HG03039 (cell line): ENCODE data around the gene KCNIP1.
A peak's percentile ranks its signal among the peaks of the same experiment; 100 is the strongest.

Experiments
- ATAC-seq: cut with Tn5 transposase; IDR thresholded peaks from one replicate; pipeline ENCODE4 v1.9.1; 2021; ENCODE audit warnings: mild to moderate bottlenecking, moderate library complexity; ENCODE audit not compliant: unreplicated experiment

Gene KCNIP1

DNA sequence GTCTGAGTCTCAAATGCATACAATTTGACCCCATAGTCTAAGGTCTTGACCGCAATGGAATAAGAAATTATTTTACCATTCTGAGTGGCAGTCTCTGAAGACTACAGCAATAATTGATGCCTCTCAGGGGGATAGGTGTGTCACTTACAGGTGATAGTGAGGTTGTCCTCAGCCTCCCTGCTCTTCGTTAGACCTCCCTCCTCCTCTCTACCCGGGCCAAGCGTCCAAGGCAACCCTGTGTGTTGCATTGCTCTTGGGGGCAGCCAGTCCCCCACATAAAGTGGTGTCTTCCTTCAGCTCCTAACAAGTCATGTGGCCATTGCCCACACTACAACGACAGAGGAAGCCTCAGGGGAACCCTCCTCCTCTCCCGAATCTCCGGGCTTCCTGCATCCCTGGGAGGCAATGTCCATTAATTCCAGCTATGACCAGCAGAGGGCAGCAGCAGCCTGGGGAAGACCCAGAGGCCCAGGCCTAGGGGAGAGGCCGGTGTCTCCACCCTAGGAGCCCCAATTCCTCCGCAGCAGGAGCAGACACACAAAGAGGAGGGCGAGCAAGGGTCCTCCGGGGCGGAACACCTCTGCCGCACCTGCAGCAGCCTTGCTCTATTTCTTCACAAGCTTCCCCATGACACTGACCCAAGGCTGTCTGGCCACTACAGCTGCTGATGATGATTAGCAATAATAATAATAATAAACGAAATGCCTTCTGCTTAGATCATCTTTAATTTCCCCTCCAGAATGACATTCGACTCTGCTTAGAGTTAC lies 134.8 kb downstream of the KCNIP1 start:
- ATAC-seq, result peak; percentile 69

DNA sequence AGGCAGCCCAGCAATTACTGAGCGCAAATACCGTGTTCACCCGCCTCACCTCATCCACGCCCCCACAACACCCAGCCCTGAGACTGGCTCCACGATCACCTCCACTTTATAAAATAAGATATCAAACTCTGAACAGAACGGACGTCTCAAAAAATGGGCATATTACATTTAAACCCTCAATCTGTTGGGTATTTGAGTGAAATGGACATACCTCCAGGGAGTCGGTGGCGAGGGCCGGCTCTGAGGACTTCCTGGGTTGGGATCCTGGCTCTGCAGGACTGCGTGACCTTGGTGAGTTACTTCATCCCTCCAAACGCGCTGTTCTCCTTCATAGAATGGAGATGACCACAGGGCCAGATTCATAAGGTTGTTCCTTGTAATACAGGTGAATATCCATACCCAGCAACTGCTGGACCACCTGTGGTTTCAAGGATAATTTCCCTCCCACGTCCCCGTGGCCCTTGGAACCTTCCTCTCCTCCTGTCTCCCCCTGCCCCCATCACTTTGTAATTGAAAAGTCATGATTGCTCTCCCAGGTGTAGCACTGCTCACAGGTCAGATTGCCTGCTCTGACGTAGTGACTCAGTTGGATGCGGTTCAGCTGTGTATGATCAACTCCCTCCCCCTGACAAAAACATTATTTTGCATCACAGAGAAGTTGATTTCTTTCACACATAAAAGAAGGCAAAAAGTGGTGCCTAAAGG lies 135.6 kb downstream of the KCNIP1 start:
- ATAC-seq, result no peak

DNA sequence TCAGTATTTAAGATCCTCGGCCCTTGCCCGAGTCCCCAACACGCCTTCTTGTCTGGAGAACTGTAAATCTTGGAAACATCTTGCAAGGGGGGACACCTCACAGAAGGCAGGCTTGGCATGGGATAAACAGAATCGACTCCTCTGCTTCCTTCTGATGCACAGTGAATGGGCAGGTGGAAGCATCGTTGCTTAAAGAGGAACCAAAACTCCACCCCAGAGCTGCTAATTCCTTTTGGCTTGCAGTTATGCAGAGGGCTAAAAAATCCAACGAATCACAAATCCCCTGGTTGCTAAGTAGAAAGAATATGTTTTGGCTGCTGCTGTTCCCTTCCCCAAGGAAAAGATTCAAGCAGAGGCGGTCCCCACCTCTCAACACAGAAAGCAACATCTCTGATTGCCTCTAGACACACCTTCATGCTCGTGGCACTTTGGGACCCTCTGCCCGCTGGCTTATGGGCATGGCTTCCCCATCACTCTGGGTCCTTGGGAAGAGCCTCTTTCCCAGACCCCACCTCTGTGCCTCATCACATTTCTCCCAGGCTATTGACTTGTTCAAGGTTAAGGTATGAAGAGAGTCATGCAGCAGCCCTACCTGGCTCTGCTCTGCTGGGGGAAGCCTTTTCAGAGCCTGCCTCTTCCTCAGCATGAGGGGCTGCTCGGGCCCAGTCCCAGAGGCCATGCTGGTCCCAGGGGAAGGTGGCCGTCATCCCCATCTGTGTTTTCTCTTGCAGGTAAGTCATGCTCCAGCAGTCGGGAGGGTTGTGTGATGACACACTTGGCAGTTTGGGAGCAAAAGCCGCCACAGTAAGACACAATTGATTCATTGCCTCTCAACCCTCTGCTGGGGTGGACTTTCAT lies 137.1 kb downstream of the KCNIP1 start:
- no peak for ATAC-seq

DNA sequence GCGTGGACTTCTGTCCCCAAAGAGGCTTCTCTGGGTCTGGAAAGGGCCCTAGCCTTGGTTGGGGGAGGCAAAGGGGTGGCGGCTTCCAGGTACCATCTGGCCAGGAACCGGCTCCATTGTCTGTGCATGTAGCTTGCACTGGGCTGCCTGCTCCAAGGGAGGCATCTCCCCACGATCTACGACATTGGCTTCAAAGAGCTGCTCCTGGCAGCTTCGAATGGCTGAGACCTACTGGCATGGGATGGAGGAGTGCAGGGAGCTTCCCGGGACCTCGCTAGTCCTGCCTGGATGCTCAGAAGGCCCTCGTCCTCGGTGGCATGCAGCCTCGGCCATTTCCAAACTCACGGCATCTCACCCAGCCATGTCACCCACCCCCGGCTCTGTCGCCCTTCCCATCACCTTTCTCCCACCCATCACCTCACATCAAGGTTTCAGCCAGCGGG lies 137.8 kb downstream of the KCNIP1 start:
- ATAC-seq, result no peak

DNA sequence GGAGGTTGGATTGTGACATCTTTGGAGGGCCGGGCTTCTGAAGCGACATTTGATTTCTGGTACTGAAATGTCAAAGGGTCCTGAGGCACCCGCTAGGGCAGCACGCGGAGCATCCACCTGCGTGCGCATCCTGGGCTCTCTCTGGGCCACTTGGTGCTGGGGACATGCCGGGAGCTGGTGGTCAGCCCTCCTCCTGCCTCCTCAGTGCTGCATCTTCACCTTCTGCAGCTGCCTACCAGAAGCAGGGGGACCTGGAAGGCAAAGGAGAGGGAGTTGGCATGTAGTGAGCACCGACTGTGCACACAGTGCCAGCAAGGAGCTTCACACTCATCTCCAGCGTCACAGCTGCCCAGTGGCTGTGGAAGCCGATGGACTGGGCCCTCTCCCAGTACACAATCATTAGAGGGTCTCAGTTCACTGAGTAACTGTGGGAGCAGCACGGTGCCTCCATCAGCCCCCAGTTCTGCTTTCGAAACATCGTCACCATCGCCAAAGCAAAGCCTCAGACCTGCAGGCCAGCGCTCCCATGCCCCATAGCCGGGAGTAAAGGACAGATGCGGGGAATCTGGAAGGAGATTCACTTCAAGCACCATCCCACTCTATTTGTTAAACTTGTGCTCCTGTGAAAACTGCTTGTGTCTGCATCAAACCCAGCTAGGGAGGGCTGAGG lies 138.4 kb downstream of the KCNIP1 start:
- ATAC-seq, result no peak

DNA sequence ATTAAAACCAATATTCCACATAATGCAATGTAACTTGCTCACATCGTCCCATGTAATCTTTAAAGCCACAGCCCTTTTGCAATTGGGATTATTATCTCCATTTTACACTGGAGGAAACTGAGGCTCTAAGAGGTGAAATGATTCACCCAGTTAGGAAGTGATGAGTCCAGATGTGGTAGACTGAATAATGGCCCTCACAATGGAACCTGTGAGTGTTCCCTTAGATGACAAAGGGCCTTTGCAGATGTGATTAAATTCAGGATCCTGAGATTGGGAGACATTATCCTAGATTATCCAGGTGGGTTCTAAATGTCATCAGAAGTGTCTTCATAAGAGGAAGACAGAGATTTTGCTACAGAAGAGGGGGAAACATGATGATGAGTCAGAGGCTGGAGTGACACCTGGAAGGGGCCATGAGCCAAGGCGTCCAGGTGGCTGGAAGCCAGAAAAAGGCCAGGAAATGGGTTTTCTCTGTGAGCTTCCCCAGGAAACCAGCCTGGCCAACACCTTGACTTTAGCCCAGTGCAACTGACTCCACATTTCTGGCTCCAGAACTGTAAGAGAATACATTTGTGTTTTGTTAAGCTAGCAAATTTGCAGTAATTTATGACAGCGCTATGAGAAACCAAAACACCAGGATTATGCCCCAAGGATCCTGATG lies 139.1 kb downstream of the KCNIP1 start:
- ATAC-seq, result no peak

DNA sequence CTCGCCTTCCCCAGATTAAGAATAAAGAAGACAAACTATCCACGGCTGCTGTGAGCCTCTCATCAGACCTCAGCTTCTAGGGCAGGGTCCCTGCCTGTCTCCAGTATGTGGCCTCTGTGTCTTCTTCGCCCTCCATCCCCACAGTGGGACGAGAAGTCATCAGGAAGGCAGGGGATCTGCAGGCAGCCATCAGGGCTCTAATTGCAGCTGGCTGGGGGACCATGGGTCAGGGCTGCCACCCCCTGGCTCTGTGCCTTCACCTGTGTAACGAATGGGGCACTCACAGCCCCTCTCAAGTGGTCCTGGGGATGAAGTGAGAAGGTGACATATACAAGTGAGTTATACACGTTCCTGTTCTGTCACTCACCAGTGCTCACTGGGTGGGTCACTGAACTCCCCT lies 139.8 kb downstream of the KCNIP1 start:
- ATAC-seq, result no peak

DNA sequence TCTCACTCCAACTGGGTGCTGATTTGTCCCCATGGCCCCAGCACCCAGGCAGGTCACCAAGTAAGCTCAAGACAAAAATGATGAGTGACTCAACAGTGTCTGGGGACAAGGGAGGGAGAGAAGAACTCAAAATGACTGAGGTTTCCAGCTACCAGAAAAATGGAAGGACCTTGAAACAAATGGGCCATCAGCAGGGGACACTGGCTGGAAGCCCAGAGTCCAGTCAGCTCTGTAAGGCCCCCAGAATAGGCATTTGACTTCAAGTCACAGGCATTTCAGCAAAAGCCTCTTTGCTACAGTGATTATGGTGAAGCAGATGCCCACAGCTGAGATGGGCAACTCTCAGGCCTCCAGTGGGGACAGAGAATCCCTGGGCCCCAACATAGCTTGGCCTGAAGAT lies 140.7 kb downstream of the KCNIP1 start:
- no peak for ATAC-seq

DNA sequence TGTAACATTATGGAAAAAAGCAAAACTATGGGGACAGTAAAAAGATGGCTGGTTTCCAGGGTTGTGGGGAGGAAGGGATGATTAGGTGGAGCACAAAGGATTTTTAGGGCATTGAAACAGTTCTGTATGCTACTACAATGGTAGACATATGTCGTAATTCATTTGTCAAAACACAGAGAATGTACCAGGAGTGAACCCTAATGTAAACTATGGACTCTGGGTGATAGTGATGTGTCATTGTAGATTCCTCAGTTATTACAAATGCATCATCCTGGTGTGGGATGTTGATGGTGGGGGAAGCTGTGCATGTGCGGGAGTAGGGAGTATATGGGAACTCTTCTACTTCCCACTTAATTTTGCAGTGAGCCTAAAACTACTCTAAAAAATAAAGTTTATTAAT lies 144.7 kb downstream of the KCNIP1 start:
- ATAC-seq, result no peak

DNA sequence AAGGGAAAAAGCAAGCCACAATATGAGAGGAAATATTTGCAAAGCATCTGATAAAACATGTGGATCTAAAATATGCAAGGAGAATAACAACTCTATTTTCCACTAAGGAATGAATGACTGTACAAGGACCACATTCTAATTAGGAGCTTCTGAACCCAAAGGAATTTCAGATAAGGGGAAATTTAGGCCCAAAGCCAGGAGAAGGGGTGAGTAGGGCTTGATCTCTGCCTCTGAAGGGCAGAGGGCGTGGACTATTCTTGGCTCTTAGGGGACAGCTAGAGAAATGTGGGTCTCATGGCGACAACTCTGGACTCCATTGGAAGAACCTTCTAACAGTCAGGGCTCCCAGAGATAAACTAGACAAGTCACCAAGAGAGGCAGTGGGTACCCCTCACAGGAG lies 147.0 kb downstream of the KCNIP1 start:
- ATAC-seq, result no peak

DNA sequence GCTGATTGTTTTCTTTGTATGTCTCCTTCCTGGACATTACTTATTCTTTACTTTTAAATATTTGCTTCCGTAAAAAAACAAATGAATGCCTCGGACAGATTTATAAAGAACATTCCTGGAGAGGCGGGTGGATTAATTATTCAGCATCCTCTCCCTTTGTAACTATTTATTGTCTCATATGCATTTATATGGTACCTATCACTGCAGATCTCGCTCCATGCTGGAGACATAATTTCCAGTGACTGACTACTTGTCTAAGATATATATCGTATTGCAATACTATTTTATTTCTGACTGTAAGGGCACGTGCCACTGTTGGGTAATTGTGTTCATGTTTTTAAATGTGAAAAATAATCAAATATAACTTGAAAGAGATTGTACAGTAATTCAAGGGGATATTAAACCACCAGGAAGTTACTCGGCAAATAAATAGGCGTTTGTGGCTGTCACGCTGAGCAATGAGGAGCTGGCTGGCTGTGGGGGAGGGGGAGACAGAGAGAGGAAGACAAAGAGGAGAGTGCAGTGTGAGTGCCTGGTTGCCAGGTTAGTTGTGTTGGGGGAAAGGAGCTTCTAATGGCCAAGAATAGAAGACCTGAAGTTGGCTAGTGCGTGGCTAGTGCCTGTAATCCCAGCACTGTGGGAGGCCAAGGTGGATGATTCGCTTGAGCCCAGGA lies 147.9 kb downstream of the KCNIP1 start:
- no peak for ATAC-seq

DNA sequence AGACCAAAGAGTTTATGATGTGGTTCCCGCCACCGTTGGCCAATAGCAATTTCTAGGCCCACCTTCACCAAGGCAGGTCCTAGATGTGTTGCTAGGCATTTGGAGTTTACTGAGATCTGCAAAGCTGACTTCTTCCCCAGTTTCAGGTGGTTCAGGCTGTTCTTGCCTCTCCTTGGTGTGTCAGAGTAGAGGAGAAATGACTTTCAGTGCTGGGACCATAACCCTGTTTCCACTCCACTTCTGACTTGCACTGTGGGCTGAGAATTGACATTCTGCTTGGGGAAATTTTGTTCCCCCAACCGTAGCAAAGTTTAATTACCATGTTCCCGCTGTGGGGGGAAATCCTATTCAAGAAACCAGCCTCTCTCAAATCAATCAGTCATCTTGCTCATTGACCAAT lies 151.7 kb downstream of the KCNIP1 start:
- ATAC-seq, result no peak

DNA sequence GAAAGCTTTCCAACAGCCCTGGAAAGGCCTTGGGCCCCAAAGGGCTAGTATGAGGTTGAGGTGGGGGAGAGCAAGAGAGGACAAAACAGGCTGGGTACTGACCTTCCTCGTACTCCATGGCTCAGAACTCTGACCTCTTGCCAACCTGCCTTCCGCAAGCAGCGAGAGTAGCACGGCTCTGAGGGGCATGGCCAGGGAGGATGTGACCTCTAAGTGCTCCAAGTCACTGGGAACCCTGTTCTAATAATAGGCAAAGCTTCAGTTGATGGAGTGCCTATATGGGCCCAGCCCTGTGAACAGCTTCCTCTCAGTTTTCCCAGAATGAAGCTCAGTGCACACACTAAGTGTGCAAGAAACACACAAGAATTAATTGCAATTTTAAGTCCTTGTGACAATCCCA lies 152.1 kb downstream of the KCNIP1 start:
- ATAC-seq, result no peak

DNA sequence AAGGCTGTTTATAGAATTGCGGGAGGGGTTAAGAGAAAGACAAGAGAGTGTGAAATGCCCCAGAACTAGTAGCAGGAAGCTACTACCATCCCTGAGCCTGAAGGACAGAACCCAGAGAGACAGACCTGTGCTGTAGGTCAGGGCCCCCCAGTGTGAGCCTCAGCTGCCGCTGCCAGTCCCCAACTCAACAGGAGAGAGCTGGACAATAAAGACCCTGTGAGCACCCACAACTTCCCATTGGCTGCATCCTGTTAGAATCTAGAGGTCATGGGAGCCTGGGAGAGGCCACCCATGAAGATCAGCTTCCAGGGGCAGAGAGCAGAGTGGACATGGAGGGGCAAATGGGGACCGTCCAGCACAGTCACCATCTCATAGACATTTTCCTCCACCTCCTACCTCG lies 152.5 kb downstream of the KCNIP1 start:
- ATAC-seq, result no peak

DNA sequence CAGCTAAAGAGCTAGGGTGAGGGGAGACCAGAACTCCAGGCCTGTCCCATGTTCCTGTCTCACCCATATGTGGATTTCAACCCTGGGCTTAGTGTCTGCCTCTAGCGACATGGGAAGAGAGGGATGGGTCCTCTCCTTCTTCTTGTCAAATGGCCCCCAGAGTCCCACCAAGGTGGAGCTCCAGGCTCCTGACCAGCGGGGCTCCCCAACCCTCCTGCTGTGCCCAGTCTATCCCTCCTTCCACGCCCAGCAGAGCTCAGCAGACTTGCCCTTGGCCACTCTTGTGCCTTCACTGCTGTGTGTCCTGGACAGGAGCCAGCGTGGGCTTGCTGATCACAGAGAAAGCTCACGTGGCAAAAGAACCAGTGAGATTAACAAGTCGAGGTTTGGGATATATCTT lies 156.7 kb downstream of the KCNIP1 start:
- no peak for ATAC-seq

DNA sequence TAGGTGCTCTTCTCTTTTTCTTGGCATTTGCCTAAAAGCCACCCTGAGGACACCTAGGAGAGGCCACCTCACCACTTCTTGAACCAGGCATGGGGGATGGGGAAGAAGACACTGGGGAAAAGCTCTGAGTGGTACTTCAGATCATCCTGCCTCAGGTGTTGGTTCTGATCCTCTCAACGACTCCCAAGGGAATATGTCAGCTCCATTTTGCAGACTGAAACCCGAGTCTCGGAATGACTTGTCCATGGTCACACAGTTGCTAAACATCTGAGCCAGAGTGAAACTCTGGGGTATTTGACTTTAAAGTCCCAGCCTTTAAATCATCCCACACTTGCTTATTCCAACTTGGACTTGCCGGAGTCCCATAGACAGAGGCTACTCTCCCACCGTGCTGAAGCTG lies 159.1 kb downstream of the KCNIP1 start:
- ATAC-seq, result no peak

DNA sequence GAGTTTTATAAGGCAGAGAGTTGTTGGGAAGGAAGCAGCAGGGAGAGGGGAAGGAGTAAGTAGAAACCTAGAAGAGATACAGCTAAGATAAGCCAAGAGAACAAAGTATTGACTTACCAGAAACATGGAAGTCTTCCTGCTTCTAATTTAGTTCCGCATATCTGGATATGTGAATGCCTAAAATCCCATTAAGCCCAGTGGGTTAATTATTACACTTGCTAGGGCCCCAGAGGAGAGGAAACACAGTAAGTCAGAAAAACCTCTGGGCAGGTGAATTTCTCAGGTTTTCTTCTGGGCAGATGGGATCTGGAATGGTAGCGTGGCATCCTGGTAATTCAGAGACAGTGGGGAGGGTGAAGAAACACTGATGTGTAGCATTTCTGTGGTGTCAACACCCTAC lies 175.0 kb downstream of the KCNIP1 start:
- ATAC-seq, result no peak

DNA sequence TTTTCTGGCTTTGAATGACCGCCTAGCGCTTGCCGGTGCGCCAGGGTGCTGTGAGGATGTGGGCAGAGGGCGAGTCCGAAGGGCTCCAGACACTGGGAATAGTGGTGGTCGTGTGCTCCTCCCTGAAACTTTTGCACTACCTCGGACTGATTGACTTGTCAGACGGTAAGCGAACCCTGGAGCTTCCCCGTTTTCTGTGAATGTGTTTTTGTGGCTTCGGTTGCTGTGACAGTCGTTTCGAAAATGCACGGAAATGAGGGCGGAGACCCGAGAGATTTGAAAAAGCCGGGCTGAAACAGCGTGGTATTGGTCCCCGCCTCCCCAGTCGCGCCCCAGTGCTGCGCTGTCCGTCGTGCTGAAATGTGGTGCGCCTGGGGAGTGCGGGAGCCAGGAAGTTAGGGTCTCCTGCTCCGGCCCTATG lies 177.2 kb downstream of the KCNIP1 start:
- ATAC-seq, result no peak

DNA sequence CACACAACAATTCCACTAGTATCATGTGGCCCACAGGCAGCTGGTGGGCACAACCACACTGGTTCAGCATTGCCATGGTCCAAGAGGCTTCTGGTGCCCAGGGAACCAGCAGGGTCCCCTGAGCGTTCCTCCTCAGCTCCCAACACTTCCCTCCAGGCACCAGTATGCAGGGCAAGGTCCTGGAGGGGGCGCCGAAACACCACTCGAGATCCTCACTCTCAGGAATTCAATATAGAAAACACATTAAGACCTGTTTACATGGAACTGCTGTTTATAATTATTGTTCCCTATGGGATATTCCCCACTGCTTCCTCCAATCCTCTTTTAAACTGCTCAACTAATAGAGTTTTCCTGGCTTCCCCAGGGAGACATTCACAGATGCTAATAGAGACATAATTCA lies 187.8 kb downstream of the KCNIP1 start:
- ATAC-seq, result no peak

DNA sequence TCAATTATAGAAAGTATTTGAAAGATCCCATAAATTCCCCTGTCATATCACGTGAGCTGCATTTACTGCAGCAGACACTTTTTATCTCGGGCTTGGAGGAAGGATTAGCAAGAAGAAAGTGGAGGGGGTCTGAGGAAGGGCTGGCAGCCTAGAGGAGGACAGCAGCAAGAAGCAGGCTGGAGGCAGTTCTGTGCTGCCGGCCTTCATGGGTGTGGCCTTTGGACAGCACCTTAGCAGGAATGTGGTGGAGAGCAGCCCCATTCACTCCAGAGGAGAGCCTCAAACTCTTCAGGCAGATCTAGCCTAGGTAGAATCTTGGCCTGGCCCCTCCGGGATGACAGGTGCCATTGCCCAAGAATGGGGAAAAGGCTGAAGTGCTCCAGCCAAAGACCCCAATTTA lies 189.9 kb downstream of the KCNIP1 start:
- no peak for ATAC-seq
